Measurements from ENCODE around the gene SIPA1L3. TPM values are rescaled to one million over a fixed set of nuclear protein-coding genes. Genes with fewer than 3 reads are reported as not detected.

The SIPA1L3 gene
- total RNA-seq, 1 experiment from 2014 or later: 125 TPM

- no TSS peak for BruUV-seq (replicated peaks)
- peak; percentile 74 to 83 for DNase-seq
- H3K9me3 ChIP-seq: no peaks in the 10 kb centered on the region
- TF ChIP-seq CTCF (IDR thresholded peaks at IDR 0.05; ENCODE audit: insufficient read depth in 1 of 2, low read depth in 1 of 2, low read length in 1 of 2, severe bottlenecking in 1 of 2, unreplicated experiment in 1 of 2): no peak
- peaks cover 53% of the 10 kb centered on the region for H3K36me3 Mint-ChIP-seq (ENCODE audit: insufficient read depth, unreplicated experiment)
- peaks cover 11% of the 10 kb centered on the region for H3K4me1 ChIP-seq
- CTCF ChIA-PET: interaction anchor here (0.6 to 1.5 kb wide), 4 partner anchors 13 to 102 kb away, joined by 3 to 4 read pairs (median 4); no protein-coding TSS in a partner anchor
- no peaks in the 10 kb centered on the region for H3K27me3 Mint-ChIP-seq (ENCODE audit: insufficient read depth, unreplicated experiment)
- no peaks in the 10 kb centered on the region for H3K9me3 Mint-ChIP-seq (ENCODE audit: unreplicated experiment)
- no peak overlapping the region for H3K27ac Mint-ChIP-seq (ENCODE audit: unreplicated experiment)
- POLR2A ChIA-PET: interaction anchor here (0.6 to 1.7 kb wide), 3 partner anchors 13 to 98 kb away, joined by 3 to 9 read pairs (median 5); partner anchors contain the start of genes SIPA1L3 and WDR87
- peaks cover under 1% of the 10 kb centered on the region; the same call in 1 of the 2 replicates for H3K36me3 ChIP-seq (ENCODE audit: control insufficient read depth, insufficient read depth, low read length)
- H3K27me3 ChIP-seq (replicated peaks; ENCODE audit: control insufficient read depth, insufficient read depth, low read length): no peaks in the 10 kb centered on the region
- H3K4me3 ChIP-seq (ENCODE audit: low read depth, low read length): no peak overlapping the region
- peaks cover 6% of the 10 kb centered on the region for H3K4me1 Mint-ChIP-seq (ENCODE audit: low read depth, unreplicated experiment)
- no peak overlapping the region for H3K4me3 Mint-ChIP-seq (ENCODE audit: unreplicated experiment)
- intact Hi-C loops (cut with micrococcal nuclease; ENCODE audit: unreplicated experiment): no loop called here
Observed at GRCh38 chr19:38004521-38005223, 97.7 kb downstream of the SIPA1L3 start.

GRCh38 chr19:38005224-38005614 lies 98.2 kb downstream of the SIPA1L3 start:
- peaks cover 54% of the 10 kb centered on the region for H3K36me3 Mint-ChIP-seq (ENCODE audit: insufficient read depth, unreplicated experiment)
- Histone ChIP-seq H3K36me3 (ENCODE audit: control insufficient read depth, insufficient read depth, low read length) (peaks cover 2% of the 10 kb centered on the region; the same call in 1 of the 2 replicates), H3K4me1 (peaks cover 11% of the 10 kb centered on the region), H3K27me3 (replicated peaks; ENCODE audit: control insufficient read depth, insufficient read depth, low read length) (no peaks in the 10 kb centered on the region), H3K4me3 (ENCODE audit: low read depth, low read length) (no peak overlapping the region), H3K9me3 (no peaks in the 10 kb centered on the region)
- no peak for DNase-seq
- no TSS peak for BruUV-seq (replicated peaks)
- no peaks in the 10 kb centered on the region for H3K9me3 Mint-ChIP-seq (ENCODE audit: unreplicated experiment)
- H3K4me3 Mint-ChIP-seq (ENCODE audit: unreplicated experiment): no peak overlapping the region
- CTCF ChIA-PET: interaction anchor here (0.6 to 1.5 kb wide), 2 partner anchors 73 to 103 kb away, joined by 3 to 4 read pairs; no protein-coding TSS in a partner anchor
- H3K27me3 Mint-ChIP-seq (ENCODE audit: insufficient read depth, unreplicated experiment): no peaks in the 10 kb centered on the region
- H3K4me1 Mint-ChIP-seq (ENCODE audit: low read depth, unreplicated experiment): peaks cover 5% of the 10 kb centered on the region
- peak overlapping the region; percentile 12 for H3K27ac Mint-ChIP-seq (ENCODE audit: unreplicated experiment)
- intact Hi-C loops (cut with micrococcal nuclease; ENCODE audit: unreplicated experiment): no loop called here
- TF ChIP-seq CTCF (IDR thresholded peaks at IDR 0.05; ENCODE audit: insufficient read depth in 1 of 2, low read depth in 1 of 2, low read length in 1 of 2, severe bottlenecking in 1 of 2, unreplicated experiment in 1 of 2): no peak
- POLR2A ChIA-PET: interaction anchor here (1.5 kb wide), 1 partner anchor 13 kb away, joined by 5 read pairs; no protein-coding TSS in a partner anchor

- no peak for DNase-seq
- H3K36me3 Mint-ChIP-seq (ENCODE audit: insufficient read depth, unreplicated experiment): peaks cover 63% of the 10 kb centered on the region
- intact Hi-C loops (cut with micrococcal nuclease; ENCODE audit: unreplicated experiment): no loop called here
- H3K27ac Mint-ChIP-seq (ENCODE audit: unreplicated experiment): peak overlapping the region; percentile 12
- no peak overlapping the region for H3K4me3 Mint-ChIP-seq (ENCODE audit: unreplicated experiment)
- H3K4me3 ChIP-seq (ENCODE audit: low read depth, low read length): no peak overlapping the region
- no peaks in the 10 kb centered on the region for H3K27me3 ChIP-seq (replicated peaks; ENCODE audit: control insufficient read depth, insufficient read depth, low read length)
- no peak for TF ChIP-seq CTCF (IDR thresholded peaks at IDR 0.05; ENCODE audit: insufficient read depth in 1 of 2, low read depth in 1 of 2, low read length in 1 of 2, severe bottlenecking in 1 of 2, unreplicated experiment in 1 of 2)
- H3K27me3 Mint-ChIP-seq (ENCODE audit: insufficient read depth, unreplicated experiment): no peaks in the 10 kb centered on the region
- POLR2A ChIA-PET: no interaction called here
- H3K4me1 ChIP-seq: peaks cover 11% of the 10 kb centered on the region
- no peaks in the 10 kb centered on the region for H3K9me3 ChIP-seq
- no peaks in the 10 kb centered on the region for H3K9me3 Mint-ChIP-seq (ENCODE audit: unreplicated experiment)
- H3K4me1 Mint-ChIP-seq (ENCODE audit: low read depth, unreplicated experiment): peaks cover 5% of the 10 kb centered on the region
- BruUV-seq (replicated peaks): no TSS peak
- peaks cover 3% of the 10 kb centered on the region for H3K36me3 ChIP-seq (ENCODE audit: control insufficient read depth, insufficient read depth, low read length)
- CTCF ChIA-PET: no interaction called here
Observed at GRCh38 chr19:38006361-38007045, 99.5 kb downstream of the SIPA1L3 start.
